MG63 (cell line): ENCODE measurements around the gene BLOC1S1. TPM values are rescaled to one million over a fixed set of nuclear protein-coding genes. Genes with fewer than 3 reads are reported as not detected.

Source experiments
- DNase-seq: peaks from one replicate; pipeline ENCODE4 v3.0.0-alpha.2; 2020
- H3K27me3 ChIP-seq: fragments of 250-450 bp; sonication (Bioruptor Pico); 2 replicates; pipeline ENCODE4 v1.5.1; 2020; ENCODE audit warnings: mild to moderate bottlenecking, moderate library complexity
- H3K36me3 ChIP-seq: fragments of 250-450 bp; sonication (Bioruptor Pico); 2 replicates; pipeline ENCODE4 v1.5.1; 2020; ENCODE audit warnings: mild to moderate bottlenecking, moderate library complexity
- H3K4me3 ChIP-seq: fragments of 250-450 bp; sonication (Bioruptor Pico); 2 replicates; pipeline ENCODE4 v1.5.1; 2020; ENCODE audit warnings: mild to moderate bottlenecking, moderate library complexity
- H3K9me3 ChIP-seq: fragments of 250-450 bp; sonication (Bioruptor Pico); 2 replicates; pipeline ENCODE4 v1.5.1; 2020; ENCODE audit warnings: mild to moderate bottlenecking, moderate library complexity
- total RNA-seq: library from RNA; depleted of rRNA; stranded (reverse); fragments of >200 nt; shearing (Covaris generic); gene quantifications from 2 replicates; pipeline ENCODE4 v1.2.3, GENCODE V29; 2014; ENCODE audit warnings: low replicate concordance

BLOC1S1 gene
- total RNA-seq, 1 experiment from 2014 or later, result 75.7 TPM

GRCh38 chr12:55729819-55730818 lies 14.3 kb downstream of the BLOC1S1 start:
- Histone ChIP-seq H3K27me3 (no peaks in the 10 kb centered on the region), H3K36me3 (peaks cover 30% of the 10 kb centered on the region), H3K4me3 (peak overlapping the region; percentile 85), H3K9me3 (no peaks in the 10 kb centered on the region)
- DNase-seq, result no peak

- no peak for DNase-seq
- H3K36me3 ChIP-seq, result peaks cover 9% of the 10 kb centered on the region
- H3K9me3 ChIP-seq, result no peaks in the 10 kb centered on the region
- H3K4me3 ChIP-seq, result no peak overlapping the region
- no peaks in the 10 kb centered on the region for H3K27me3 ChIP-seq
Observed at GRCh38 chr12:55732288-55732687, 16.4 kb downstream of the BLOC1S1 start.

- H3K27me3 ChIP-seq, result no peaks in the 10 kb centered on the region
- H3K9me3 ChIP-seq, result no peaks in the 10 kb centered on the region
- peaks cover under 1% of the 10 kb centered on the region for H3K36me3 ChIP-seq
- no peak for DNase-seq
- H3K4me3 ChIP-seq, result no peak overlapping the region
Observed at GRCh38 chr12:55733021-55733555, 17.2 kb downstream of the BLOC1S1 start.

GRCh38 chr12:55733858-55734257 lies 18.0 kb downstream of the BLOC1S1 start:
- no peak for DNase-seq
- Histone ChIP-seq H3K36me3 (no peaks in the 10 kb centered on the region), H3K9me3 (no peaks in the 10 kb centered on the region), H3K4me3 (no peak overlapping the region), H3K27me3 (no peaks in the 10 kb centered on the region)

- no peak overlapping the region for H3K4me3 ChIP-seq
- H3K36me3 ChIP-seq, result no peaks in the 10 kb centered on the region
- no peaks in the 10 kb centered on the region for H3K9me3 ChIP-seq
- no peak for DNase-seq
- no peaks in the 10 kb centered on the region for H3K27me3 ChIP-seq
Observed at GRCh38 chr12:55734595-55734994, 18.7 kb downstream of the BLOC1S1 start.

- Histone ChIP-seq H3K36me3 (no peaks in the 10 kb centered on the region), H3K27me3 (no peaks in the 10 kb centered on the region), H3K9me3 (no peaks in the 10 kb centered on the region), H3K4me3 (no peak overlapping the region)
- DNase-seq, result no peak
Observed at GRCh38 chr12:55736076-55736475, 20.2 kb downstream of the BLOC1S1 start.

- H3K36me3 ChIP-seq, result no peaks in the 10 kb centered on the region
- no peak overlapping the region for H3K4me3 ChIP-seq
- no peaks in the 10 kb centered on the region for H3K27me3 ChIP-seq
- no peaks in the 10 kb centered on the region for H3K9me3 ChIP-seq
- DNase-seq, result peak; percentile 59
Observed at GRCh38 chr12:55736780-55737580, 21.1 kb downstream of the BLOC1S1 start.

GRCh38 chr12:55737581-55738122 lies 21.8 kb downstream of the BLOC1S1 start:
- Histone ChIP-seq H3K36me3 (no peaks in the 10 kb centered on the region), H3K27me3 (no peaks in the 10 kb centered on the region), H3K4me3 (no peak overlapping the region; the same call in 1 of the 2 replicates)

GRCh38 chr12:55738123-55739024 lies 22.5 kb downstream of the BLOC1S1 start:
- no peaks in the 10 kb centered on the region for H3K36me3 ChIP-seq
- no peaks in the 10 kb centered on the region for H3K9me3 ChIP-seq
- H3K27me3 ChIP-seq, result no peaks in the 10 kb centered on the region
- peak overlapping the region; percentile 63 for H3K4me3 ChIP-seq
- DNase-seq, result peak; percentile 76

More at GRCh38 chr12:55737581-55738122, 21.8 kb downstream of the BLOC1S1 start:
- H3K9me3 ChIP-seq, result no peaks in the 10 kb centered on the region
- no peak for DNase-seq

- Histone ChIP-seq H3K4me3 (peak overlapping the region; percentile 63), H3K9me3 (no peaks in the 10 kb centered on the region), H3K27me3 (no peaks in the 10 kb centered on the region), H3K36me3 (no peaks in the 10 kb centered on the region)
- DNase-seq, result no peak
Observed at GRCh38 chr12:55739025-55739378, 23.2 kb downstream of the BLOC1S1 start.

GRCh38 chr12:55741931-55742680 lies 26.3 kb downstream of the BLOC1S1 start:
- Histone ChIP-seq H3K4me3 (peak overlapping the region; percentile 38; the same call in 1 of the 2 replicates), H3K36me3 (no peaks in the 10 kb centered on the region), H3K9me3 (no peaks in the 10 kb centered on the region), H3K27me3 (no peaks in the 10 kb centered on the region)
- DNase-seq, result no peak

- no peaks in the 10 kb centered on the region for H3K9me3 ChIP-seq
- H3K36me3 ChIP-seq, result no peaks in the 10 kb centered on the region; the same call in 1 of the 2 replicates
- DNase-seq, result peak; percentile 84
- no peaks in the 10 kb centered on the region for H3K27me3 ChIP-seq
- H3K4me3 ChIP-seq, result peak within 1 kb of the TSS; percentile 65
Observed at GRCh38 chr12:55742719-55743405, 27.0 kb downstream of the BLOC1S1 start, which contains the start of gene GDF11. Gene GDF11 (plus strand): TSS chr12:55743122. CDS start chr12:55743317, 195 bp downstream.

- H3K4me3 ChIP-seq, result peak overlapping the region; percentile 65
- no peaks in the 10 kb centered on the region for H3K27me3 ChIP-seq
- peak; percentile 65 for DNase-seq
- no peaks in the 10 kb centered on the region for H3K9me3 ChIP-seq
- no peaks in the 10 kb centered on the region; the same call in 1 of the 2 replicates for H3K36me3 ChIP-seq
Observed at GRCh38 chr12:55743406-55744339, 27.8 kb downstream of the BLOC1S1 start.
